UCSD-AML1 (cell line): Measurements from ENCODE around the gene APOBEC3B.
"Not testable (repeated sequence)": the region's sequence is repeated elsewhere in the genome, so short reads cannot be mapped to it uniquely, and the experiment has no call there.

Source experiments
- DNase-seq: peaks from one replicate; lab custom pipeline; 2025; ENCODE audit not compliant: unreplicated experiment; lab: John Stamatoyannopoulos, UW

The APOBEC3B gene

DNA sequence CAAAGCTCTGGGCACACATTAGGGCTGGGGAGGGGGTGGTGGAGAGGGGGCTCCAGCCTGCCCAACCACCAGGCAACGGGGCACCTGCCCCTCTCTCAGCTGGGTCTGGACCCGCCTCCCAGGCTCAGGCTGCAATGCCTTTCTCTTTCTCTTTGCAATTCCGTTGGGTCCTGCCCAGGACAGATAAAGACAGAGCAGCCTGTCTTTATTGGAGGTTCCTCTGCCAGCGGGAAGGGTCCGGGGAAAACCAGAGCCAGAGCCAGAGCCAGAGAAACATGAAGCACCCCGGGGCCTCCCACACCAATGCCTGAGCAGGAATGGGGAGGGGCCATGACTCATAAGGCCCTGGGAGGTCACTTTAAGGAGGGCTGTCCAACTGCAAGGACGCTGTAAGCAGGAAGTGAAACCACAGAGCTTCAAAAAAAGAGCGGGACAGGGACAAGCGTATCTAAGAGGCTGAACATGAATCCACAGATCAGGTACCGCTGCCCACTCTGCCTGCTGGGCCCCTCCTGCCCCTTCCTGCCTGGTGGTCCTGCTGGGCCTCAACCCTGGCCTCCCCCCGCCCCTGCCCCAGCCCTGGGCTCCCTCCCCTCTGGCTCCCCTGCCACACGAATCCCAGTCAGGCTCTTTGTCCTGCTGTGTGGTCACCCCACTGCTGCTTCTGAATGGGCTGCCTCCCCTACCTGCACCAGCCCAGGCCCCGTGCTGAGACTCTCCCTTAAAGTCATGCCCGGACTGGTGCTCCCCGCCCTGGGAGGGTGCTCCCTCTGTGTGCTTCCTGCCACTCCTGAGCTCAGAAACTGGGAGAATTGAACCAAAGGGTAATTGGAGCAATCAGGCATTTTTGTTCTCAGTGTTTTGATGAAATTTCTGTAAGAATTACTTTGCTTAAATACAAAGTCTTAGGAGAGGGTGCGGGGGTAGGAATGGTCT is at the start of gene APOBEC3B:
Gene APOBEC3B (plus strand): TSS at position 356 of the 936 bp plus-strand sequence. CDS start 107 bp downstream, at position 463.
- DNase-seq: peak; percentile 68

- no peak for DNase-seq
Observed at GRCh38 chr22:38935023-38935422, 47.1 kb upstream of the APOBEC3B start.

- DNase-seq: no peak
Observed at GRCh38 chr22:38935616-38936015, 46.5 kb upstream of the APOBEC3B start.

- DNase-seq: no peak
Observed at GRCh38 chr22:38936562-38936961, 45.6 kb upstream of the APOBEC3B start.

- DNase-seq: no peak
Observed at GRCh38 chr22:38937036-38937435, 45.1 kb upstream of the APOBEC3B start.

GRCh38 chr22:38937541-38937940 is 44.6 kb upstream of the APOBEC3B start:
- DNase-seq: no peak

GRCh38 chr22:38938221-38938620 is 43.9 kb upstream of the APOBEC3B start:
- DNase-seq: no peak

- DNase-seq: no peak
Observed at GRCh38 chr22:38938925-38939324, 43.2 kb upstream of the APOBEC3B start.

DNA sequence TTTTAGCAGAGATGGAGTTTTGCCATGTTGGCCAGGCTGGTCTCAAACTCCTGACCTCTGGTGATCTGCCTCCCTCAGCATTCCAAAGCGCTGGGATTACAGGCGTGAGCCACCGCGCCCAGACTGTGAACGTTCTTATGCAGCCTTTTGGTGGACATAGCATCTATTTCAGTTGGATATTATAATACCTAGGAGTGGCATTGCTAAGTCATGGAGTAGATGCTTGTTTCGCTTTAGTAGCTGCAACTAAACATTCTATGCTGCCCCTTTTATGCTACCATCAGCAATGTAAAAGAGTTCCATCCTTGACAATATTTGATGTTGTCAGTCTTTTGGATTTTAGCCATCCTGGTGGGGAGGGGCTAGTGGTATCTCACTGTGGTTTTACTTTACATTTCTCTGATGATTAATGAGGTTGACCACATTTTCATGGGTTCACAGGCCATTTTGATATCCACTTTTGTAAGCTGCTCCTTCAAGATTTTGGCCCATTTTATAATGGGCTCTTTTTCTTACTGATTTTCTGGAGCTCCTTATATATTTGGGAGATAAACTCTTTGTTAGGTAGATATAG is 41.2 kb upstream of the APOBEC3B start:
- no peak for DNase-seq

DNA sequence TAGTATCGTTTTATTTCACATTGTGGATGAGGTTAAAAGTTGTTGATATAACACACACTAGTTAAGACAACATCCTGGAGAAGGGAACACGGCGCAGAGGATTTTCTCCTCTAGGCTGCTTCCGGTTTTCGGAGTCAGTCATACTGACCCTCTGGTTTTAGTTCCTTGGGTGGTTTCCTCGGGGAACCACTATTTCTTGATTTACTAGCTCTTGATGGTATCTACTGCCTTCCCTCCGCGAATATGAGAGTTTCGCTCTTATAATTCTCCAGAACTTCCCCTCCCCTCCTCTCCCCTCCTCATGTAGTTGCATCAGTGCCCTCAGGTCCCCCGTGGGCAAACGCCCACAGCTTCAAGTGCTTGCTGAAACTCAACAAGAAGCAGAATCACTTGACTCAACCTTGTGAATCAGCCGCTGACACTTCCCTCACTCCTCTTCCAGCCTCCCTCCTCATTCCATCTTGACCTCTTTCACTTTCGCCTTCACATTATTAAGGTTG is 40.6 kb upstream of the APOBEC3B start:
- no peak for DNase-seq

GRCh38 chr22:38942702-38943101 is 39.4 kb upstream of the APOBEC3B start:
- DNase-seq: no peak

DNA sequence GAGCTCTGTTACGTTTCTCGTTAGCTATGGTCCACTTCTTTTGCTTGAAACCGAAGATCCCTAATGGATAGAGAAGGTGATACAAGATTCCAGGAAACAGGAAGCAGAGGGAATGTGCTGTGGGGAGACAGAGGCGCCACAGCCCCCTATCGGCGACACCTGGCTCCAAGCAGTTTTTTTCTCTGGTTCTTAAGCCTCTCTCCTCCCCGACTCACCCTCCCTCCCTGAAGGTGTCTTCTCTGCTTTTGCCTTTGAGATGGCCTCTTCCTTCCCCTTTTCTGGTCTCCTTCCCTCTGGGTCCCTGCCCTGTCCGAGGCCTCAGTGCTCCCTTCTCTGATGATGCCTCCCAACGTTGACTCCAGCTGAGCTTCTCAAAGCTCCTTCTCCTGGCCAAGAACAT is 38.9 kb upstream of the APOBEC3B start:
- peak; percentile 24 for DNase-seq

GRCh38 chr22:38943882-38944281 is 38.3 kb upstream of the APOBEC3B start:
- DNase-seq: no peak

DNA sequence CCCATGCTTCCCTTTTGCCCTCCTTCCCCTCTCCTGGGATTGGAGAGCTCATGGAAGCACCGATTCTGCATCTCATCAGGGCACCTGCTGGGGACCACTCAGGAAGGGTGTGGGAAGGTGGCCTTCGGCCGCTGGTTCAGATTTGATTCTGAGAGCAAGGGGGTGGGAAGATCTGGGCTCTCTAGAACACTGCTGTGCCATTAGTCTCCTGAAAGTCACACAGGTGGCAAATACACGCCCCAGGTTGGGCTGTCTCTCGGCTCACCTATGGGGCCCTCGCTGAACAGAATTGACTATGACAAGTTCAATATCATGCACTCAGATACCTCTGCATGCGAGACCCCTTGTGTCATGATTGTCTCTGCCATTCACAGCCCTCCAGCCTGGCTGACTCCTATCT is 37.5 kb upstream of the APOBEC3B start:
- DNase-seq: no peak

GRCh38 chr22:38945706-38946338 is 36.3 kb upstream of the APOBEC3B start:
- DNase-seq: not testable (repeated sequence)

- no peak for DNase-seq
Observed at GRCh38 chr22:38946771-38947170, 35.4 kb upstream of the APOBEC3B start.

GRCh38 chr22:38947321-38948140 is 34.6 kb upstream of the APOBEC3B start:
- no peak for DNase-seq

- DNase-seq: no peak
Observed at GRCh38 chr22:38948181-38948940, 33.8 kb upstream of the APOBEC3B start.

- DNase-seq: no peak
Observed at GRCh38 chr22:38949889-38950405, 32.2 kb upstream of the APOBEC3B start.
